Measurements from ENCODE around the gene DCAKD.

Gene DCAKD

GRCh38 chr17:45031231-45032173 is 19.9 kb downstream of the DCAKD start:
- DNase-seq (ENCODE audit: low spot score) (no peak), FAIRE-seq (no peak)

- FAIRE-seq (no peak), DNase-seq (ENCODE audit: low spot score) (no peak)
These were observed 20.7 kb downstream of the DCAKD start for GRCh38 chr17:45030733-45031132.

GRCh38 chr17:45029758-45030423 is 21.5 kb downstream of the DCAKD start:
- DNase-seq (ENCODE audit: low spot score), result no peak
- no peak for FAIRE-seq

- FAIRE-seq (no peak), DNase-seq (ENCODE audit: low spot score) (no peak)
These were observed 22.3 kb downstream of the DCAKD start for GRCh38 chr17:45029096-45029495.

DNA sequence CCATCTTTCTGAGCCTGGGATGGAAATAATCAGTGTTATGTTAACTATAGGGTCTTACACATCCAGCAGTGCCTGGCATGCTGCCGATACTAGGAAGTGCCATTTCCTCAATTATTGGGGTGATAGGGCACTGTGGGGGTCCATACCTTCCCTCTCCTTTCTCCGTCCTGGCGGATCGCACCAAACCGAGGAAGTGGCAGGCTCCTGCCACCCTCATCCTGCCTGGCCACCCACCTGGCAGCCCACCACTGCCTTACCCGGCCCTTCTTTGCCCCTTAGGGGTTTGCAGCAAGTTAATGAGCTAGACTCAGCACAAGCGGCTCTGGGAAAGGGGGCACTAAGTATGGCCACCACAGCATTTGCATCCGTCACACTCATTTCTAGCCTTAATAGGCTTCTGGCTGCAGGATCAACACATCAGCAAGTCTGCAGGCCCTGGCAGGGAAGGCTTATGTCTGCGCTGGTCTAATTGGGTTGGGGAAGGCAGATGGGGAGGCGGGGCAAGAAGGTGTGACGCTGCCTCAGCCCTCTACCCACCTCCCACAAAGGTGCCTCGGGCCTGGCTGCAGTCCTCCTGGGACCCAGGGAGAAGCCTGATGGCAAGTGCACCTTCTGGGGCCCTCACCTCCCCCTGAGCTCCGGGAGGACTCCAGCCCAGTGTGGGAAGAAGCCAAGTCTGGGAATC is 28.6 kb downstream of the DCAKD start:
- DNase-seq (ENCODE audit: low spot score) (no peak), FAIRE-seq (no peak)

- FAIRE-seq, result no peak
- DNase-seq (ENCODE audit: low spot score), result no peak
These were observed 29.2 kb downstream of the DCAKD start for GRCh38 chr17:45022288-45022648.

DNA sequence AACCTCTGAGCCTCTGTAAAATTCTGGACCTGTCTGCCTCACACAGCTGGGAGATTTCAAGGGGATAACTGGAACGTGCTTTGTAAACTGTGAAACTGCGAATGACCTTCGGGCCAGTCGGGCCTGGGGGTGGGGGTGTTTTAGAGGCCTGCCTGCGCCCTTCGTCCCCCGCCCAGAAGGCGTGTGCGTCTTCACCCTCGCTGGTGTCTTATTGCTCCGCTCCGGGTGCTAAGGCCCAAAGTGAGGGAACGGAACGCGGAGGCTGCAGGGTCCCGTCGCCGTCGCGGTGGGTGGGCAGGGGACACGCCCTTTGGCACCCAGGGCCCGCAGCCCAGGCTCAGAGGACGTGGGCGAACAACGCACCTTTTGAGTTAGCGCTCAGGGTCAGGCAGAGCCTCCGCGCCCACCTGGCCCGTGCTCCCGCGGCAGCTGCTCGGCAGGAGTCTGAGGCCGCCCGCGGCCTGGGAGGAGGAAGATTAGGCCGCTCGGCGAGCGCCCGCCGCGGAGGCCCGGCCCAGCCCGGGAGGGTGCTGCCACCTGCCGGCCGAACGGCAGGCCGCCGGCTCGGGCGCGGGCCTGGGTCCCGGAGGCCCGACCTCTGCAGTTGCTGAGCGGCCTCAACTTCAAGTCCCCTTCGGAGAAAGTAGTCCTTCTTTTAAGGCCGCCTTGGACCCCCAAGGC is 29.7 kb downstream of the DCAKD start:
- FAIRE-seq (no peak), DNase-seq (ENCODE audit: low spot score) (no peak)

GRCh38 chr17:45020354-45021138 is 30.9 kb downstream of the DCAKD start:
- FAIRE-seq, result no peak
- no peak for DNase-seq (ENCODE audit: low spot score)

DNA sequence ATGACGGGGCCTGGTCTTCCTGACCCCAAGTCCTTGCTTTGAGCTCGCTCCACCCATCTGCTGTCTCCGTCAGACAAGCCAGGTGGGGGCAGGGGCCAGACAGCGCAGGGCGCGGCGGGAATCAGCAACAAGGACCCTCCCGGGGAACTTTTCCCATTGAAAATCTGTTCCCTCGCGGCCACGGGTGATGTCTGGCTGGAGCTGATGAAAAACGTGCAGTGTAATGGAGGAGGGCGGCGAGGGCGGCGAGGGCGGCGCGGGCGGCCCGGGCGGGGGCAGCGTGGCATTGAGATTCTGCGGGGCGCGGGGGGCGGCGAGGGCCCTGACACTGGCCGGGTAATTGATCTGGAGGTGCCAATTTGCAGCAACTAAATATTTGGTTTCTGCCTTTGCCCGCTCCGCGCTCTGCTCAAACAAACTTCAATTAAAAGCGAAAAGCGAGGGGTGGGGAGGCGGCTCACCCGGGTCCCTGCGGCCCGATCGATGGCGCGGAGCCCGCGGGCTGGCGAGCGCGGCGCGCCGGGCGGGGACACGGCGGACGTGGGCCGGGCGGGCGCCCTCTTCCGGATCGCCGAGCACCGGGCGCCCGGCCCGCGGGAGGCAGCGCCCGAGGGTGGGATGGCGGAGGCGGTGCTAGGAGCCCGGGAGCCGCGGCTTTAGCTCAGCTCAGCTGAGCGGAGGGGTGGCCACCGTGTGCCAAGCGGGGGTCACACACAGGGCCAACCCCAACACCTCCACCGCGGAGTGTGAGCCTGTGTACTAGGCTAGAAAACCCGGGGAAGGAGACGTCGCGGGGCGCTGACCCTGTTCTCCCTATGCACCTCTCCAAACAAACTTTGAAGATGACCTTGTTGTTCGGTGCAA is 32.4 kb downstream of the DCAKD start:
- DNase-seq (ENCODE audit: low spot score) (no peak), FAIRE-seq (no peak)

GRCh38 chr17:45018514-45018847 is 33.0 kb downstream of the DCAKD start:
- FAIRE-seq, result no peak
- DNase-seq (ENCODE audit: low spot score), result no peak

- no peak for FAIRE-seq
- no peak for DNase-seq (ENCODE audit: low spot score)
These were observed 34.6 kb downstream of the DCAKD start for GRCh38 chr17:45016823-45017222.

DNA sequence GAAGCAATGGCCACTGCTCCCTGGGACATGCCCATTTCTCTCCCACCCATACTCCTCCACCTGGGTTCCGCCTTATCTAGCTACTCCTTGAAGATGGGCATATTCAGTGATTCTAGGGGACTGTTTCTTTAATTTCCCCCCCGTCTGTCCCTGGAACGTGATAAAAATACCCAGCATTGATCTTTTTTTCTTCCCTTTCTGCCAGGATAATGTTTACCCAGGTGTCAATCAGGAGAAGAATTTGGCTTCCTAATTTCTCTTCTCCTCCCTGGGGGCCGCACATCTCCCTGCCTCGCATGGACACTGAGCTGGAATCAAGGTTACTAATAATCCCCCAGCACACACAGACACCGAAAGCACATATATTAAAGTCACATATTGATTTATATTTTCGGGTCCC is 35.2 kb downstream of the DCAKD start:
- no peak for FAIRE-seq
- DNase-seq (ENCODE audit: low spot score), result no peak

DNA sequence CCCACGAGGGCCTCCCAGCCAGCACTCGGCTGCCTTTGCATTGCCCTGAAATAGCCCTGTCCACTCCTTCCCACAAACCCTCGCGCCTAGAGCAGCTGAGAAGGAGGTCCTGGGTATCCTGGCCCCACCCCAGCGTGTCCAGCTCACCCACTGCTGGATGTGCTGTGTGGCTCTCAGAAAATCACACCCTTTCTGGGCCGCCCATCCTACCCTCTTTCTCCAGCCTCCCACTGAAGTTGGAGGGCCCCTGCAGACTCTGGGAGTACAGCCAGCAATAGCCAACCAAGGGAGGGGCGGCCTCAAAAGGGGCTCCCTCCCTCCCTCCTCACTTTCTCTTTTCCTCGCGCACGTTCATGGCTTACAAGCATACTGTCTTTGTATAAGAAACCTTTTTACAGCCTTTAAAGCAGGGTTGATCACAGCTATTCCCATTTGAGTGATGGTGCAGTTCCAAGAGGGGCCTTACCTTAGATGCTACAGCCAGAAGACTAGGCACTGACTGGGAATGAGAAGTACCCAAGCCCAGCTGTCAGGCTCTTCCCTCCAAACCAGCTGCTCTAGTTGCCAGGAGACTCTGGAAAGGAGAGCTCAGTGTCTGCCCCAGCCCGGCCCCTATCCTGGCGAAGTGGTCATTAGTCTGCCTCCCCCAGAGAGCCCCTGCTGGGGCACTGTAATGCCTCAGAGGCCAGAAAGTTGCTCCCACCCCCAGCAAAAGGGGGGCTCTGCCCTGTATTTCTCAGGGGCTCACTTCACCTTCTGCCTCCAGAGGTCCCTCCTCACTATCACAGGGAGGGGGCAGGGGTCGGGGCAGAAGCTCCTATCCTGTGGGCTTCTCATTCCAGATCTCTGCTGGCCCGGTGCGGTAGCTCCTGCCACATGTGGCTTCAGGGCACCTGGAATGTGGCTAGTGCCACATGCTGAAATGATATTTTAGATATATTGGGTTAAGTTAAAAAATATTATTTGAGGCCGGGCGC is 38.1 kb downstream of the DCAKD start:
- FAIRE-seq, result no peak

DNA sequence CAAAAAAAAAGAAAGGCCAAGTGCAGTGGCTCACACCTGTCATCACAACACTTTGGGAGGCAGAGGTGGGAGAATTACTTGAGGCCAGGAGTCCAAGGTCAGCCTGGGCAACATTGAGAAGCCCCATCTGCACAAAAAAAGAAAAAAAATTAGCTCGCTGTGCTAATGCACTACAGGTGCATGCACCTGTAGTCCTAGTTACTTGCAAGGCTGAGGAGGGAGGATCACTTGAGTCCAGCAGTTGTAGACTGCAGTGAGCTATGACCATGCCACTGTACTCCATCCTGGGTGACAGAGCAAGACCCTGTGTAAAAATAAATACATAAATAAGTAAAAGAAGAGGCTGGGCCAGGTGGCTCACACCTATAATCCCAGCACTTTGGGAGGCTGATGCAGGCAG is 39.7 kb downstream of the DCAKD start:
- no peak for FAIRE-seq
- DNase-seq (ENCODE audit: low spot score), result no peak

More for the DNA sequence above, 38.1 kb downstream of the DCAKD start:
- no peak for DNase-seq (ENCODE audit: low spot score)

- FAIRE-seq (no peak), DNase-seq (ENCODE audit: low spot score) (no peak)
These were observed 41.6 kb downstream of the DCAKD start for GRCh38 chr17:45009676-45010467.

DNA sequence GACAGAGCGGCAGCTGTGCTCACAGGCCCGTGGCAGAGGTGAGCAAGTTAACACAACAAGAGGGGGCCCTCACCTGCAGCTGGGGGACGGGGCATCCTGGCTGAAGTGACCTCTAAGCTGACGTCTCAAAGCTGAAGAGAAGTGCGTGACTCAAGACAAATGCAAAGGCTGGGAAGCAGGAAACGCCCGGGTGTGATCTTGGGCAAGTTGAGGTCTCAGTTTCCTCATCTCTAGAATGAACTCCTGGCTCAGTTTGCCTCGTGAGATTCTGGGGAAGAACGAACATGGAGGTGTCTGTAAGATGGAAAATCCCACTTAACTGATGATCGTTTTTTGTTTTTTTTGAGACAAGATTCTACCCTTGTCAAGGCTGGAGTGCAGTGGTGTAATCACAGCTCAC is 43.2 kb downstream of the DCAKD start:
- no peak for FAIRE-seq
- no peak for DNase-seq (ENCODE audit: low spot score)

DNA sequence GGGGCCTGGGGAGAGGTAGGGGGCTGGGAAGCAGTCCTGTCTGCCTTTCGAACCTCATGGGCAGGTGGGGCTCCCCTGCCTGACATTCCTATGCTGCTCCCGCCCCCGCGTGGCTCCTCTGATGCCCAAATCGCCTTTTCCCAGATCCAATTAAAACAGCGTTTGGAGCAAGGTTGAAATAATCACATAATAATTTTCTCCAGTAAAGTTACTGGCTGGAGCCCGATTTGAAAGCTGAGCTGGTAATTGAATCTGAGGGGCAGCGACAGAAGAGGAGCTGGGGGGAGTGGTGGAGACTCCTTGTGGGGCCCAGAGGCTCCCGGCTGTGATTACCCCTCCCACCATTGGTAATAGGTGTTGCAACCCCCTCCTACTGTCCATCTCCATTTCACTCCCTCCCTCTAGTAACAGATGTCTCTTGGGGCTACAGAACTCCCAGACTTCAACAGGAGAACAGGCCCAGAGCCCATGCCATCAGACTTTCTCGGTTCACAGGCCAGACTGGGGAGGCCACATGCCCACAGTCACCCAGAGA is 44.4 kb downstream of the DCAKD start:
- FAIRE-seq (no peak), DNase-seq (ENCODE audit: low spot score) (no peak)

- no peak for FAIRE-seq
- DNase-seq (ENCODE audit: low spot score), result no peak
These were observed 45.7 kb downstream of the DCAKD start for GRCh38 chr17:45005700-45006099.
